HCT116 (cell line): Measurements from ENCODE around the gene EYA4. TPM values are rescaled to one million over a fixed set of nuclear protein-coding genes. Genes with fewer than 3 reads are reported as not detected.

Experiments used
- ATAC-seq: fragments of 200-7000 bp; cut with Tn5 transposase; 2 replicates; pipeline ENCODE4 v1.9.1; 2020; ENCODE audit warnings: mild to moderate bottlenecking, moderate library complexity
- BruUV-seq: library from RNA; stranded (reverse); fragments of 400-500 nt; replicated peaks from 2 replicates; lab custom pipeline; 2021; lab: Mats Ljungman, UMichigan
- CTCF ChIA-PET: fragments of 300-600 bp; sonication (Branson Sonifier 250); formaldehyde crosslinking; loops from one replicate; lab custom pipeline; 2021; ENCODE audit warnings: antibody characterized with exemption; lab: Charles Lee
- POLR2A ChIA-PET: fragments of 300-600, 350-600 bp; sonication (Branson Sonifier 250); formaldehyde crosslinking; loops from one replicate; lab custom pipeline; 2021; ENCODE audit warnings: antibody characterized with exemption; lab: Charles Lee
- RAD21 ChIA-PET, 2 experiments: fragments of 300-600 bp; sonication (Branson Sonifier 250); formaldehyde crosslinking; loops; one replicate each; lab custom pipeline; 2023; ENCODE audit warnings: low total read pairs in 2 of 2; ENCODE audit not compliant: uncharacterized antibody in 2 of 2, unreplicated experiment in 2 of 2, low non-redundant PET in 1 of 2; lab: Charles Lee
- DNase-seq: peaks from one replicate; pipeline ENCODE4 v3.0.0-alpha.2; 2010; ENCODE audit warnings: low read depth, low spot score
- H2AFZ ChIP-seq: fragments of 200-600 bp; shearing (Covaris generic), sonication (generic); 2 replicates; pipeline ENCODE4 v1.6.1; 2017; ENCODE audit warnings: low read depth, mixed run types, mixed read lengths, antibody characterized with exemption, low read length; ENCODE audit not compliant: poor library complexity, severe bottlenecking
- H3K27ac ChIP-seq: 2 replicates; pipeline ENCODE4 v1.5.1; 2012; ENCODE audit warnings: low read depth, low read length
- H3K27me3 ChIP-seq: fragments of 200-600 bp; sonication (generic); 2 replicates; pipeline ENCODE4 v1.6.1; 2016; ENCODE audit warnings: mixed run types, low read length, mixed read lengths; ENCODE audit not compliant: insufficient read depth
- H3K36me3 ChIP-seq, 2 experiments: fragments of 200-500 bp in 1 of 2; fragments of 200-600 bp in 1 of 2; sonication (Bioruptor generic) in 1 of 2; sonication (generic) in 1 of 2; 2 replicates each; pipeline versions ENCODE4 v1.5.1 to v1.6.1; 2014 to 2016; ENCODE audit warnings: low read length in 2 of 2, inconsistent platforms in 1 of 2, mixed read lengths in 1 of 2, mixed run types in 1 of 2; ENCODE audit not compliant: insufficient read depth in 2 of 2, control insufficient read depth in 1 of 2
- H3K4me1 ChIP-seq, 2 experiments: fragments of 200-600 bp in 1 of 2; sonication (generic) in 1 of 2; 2 replicates each; pipeline versions ENCODE4 v1.5.1 to v1.6.1; 2012 to 2017; ENCODE audit warnings: low read length in 2 of 2, inconsistent platforms in 1 of 2, mild to moderate bottlenecking in 1 of 2, mixed read lengths in 1 of 2, mixed run types in 1 of 2, moderate library complexity in 1 of 2; ENCODE audit not compliant: insufficient read depth in 2 of 2, control insufficient read depth in 1 of 2
- H3K4me2 ChIP-seq: fragments of 200-600 bp; sonication (generic); 2 replicates; pipeline ENCODE4 v1.6.1; 2017; ENCODE audit warnings: mixed run types, low read length, mixed read lengths
- H3K4me3 ChIP-seq, 2 experiments: fragments of 200-600 bp in 1 of 2; sonication (generic) in 1 of 2; replicated peaks in 1 of 2; 2 replicates each; pipeline ENCODE4 v1.5.1; 2011 to 2016; ENCODE audit warnings: low read length in 2 of 2, control low read depth in 1 of 2, low read depth in 1 of 2, mild to moderate bottlenecking in 1 of 2, mixed read lengths in 1 of 2, mixed run types in 1 of 2
- H3K79me2 ChIP-seq: fragments of 200-600 bp; sonication (generic); 2 replicates; pipeline ENCODE4 v1.6.1; 2017; ENCODE audit warnings: mild to moderate bottlenecking, mixed run types, low read length, moderate library complexity, mixed read lengths; ENCODE audit not compliant: insufficient read depth
- H3K9ac ChIP-seq: fragments of 200-600 bp; sonication (generic); 2 replicates; pipeline ENCODE4 v1.6.1; 2016; ENCODE audit warnings: low read length, mixed read lengths
- H3K9me2 ChIP-seq: fragments of 200-600 bp; sonication (generic), shearing (Covaris generic); 2 replicates; pipeline ENCODE4 v1.6.1; 2017; ENCODE audit warnings: mixed run types, mild to moderate bottlenecking, moderate library complexity; ENCODE audit not compliant: insufficient read depth
- H3K9me3 ChIP-seq, 2 experiments: fragments of 200-500 bp in 1 of 2; fragments of 200-600 bp in 1 of 2; sonication (Bioruptor generic) in 1 of 2; sonication (generic) in 1 of 2; 2 replicates each; pipeline ENCODE4 v1.6.1; 2014 to 2017; ENCODE audit warnings: low read length in 2 of 2, mixed read lengths in 2 of 2, inconsistent platforms in 1 of 2, low read depth in 1 of 2, mild to moderate bottlenecking in 1 of 2, mixed run types in 1 of 2, moderate library complexity in 1 of 2; ENCODE audit not compliant: control insufficient read depth in 1 of 2, insufficient read depth in 1 of 2
- H4K20me1 ChIP-seq: fragments of 200-600 bp; sonication (generic), shearing (Covaris generic); 2 replicates; pipeline ENCODE4 v1.6.1; 2017; ENCODE audit warnings: mixed run types, mild to moderate bottlenecking, moderate library complexity; ENCODE audit not compliant: insufficient read depth
- CBX3 ChIP-seq: IDR thresholded peaks from 2 replicates; pipeline ENCODE4 v1.6.1; 2012; ENCODE audit warnings: low read depth
- CEBPB ChIP-seq: IDR thresholded peaks from 2 replicates; pipeline ENCODE4 v1.6.1; 2012; ENCODE audit warnings: low read depth
- ELF1 ChIP-seq: IDR thresholded peaks from 2 replicates; pipeline ENCODE4 v1.6.1; 2012; ENCODE audit warnings: low read depth, borderline replicate concordance
- EZH2phosphoT487 ChIP-seq: fragments of 200-600 bp; IDR thresholded peaks from 2 replicates; pipeline ENCODE4 v1.6.1; 2018; ENCODE audit warnings: antibody characterized with exemption, borderline replicate concordance
- JUND ChIP-seq: IDR thresholded peaks from 2 replicates; pipeline ENCODE4 v1.6.1; 2012
- POLR2A ChIP-seq: IDR thresholded peaks from 2 replicates; pipeline ENCODE4 v1.7.0; 2011; ENCODE audit warnings: borderline replicate concordance; ENCODE audit not compliant: insufficient read depth, insufficient read length; ENCODE audit errors: extremely low read depth
- RAD21 ChIP-seq: IDR thresholded peaks from 2 replicates; pipeline ENCODE4 v1.6.1; 2012; ENCODE audit warnings: low read depth, mild to moderate bottlenecking
- SIN3A ChIP-seq: IDR thresholded peaks from 2 replicates; pipeline ENCODE4 v1.6.1; 2012; ENCODE audit warnings: low read depth
- SP1 ChIP-seq: IDR thresholded peaks from 2 replicates; pipeline ENCODE4 v1.6.1; 2012; ENCODE audit warnings: low read depth
- SRF ChIP-seq: IDR thresholded peaks from 2 replicates; pipeline ENCODE4 v1.6.1; 2012; ENCODE audit warnings: low read depth
- ZFX ChIP-seq: fragments of 450-650 bp; IDR thresholded peaks from 2 replicates; pipeline ENCODE4 v1.6.1; 2017
- ZNF274 ChIP-seq: fragments of 200-500 bp; sonication (Bioruptor generic); IDR thresholded peaks from 2 replicates; pipeline ENCODE4 v1.6.1; 2014; ENCODE audit warnings: mild to moderate bottlenecking, low read depth, low read length, inconsistent platforms
- intact Hi-C: fragments of 100-400 bp; cut with micrococcal nuclease; formaldehyde crosslinking; loops from 2 replicates; pipeline ENCODE4 v1.10.0; 2022
- total RNA-seq: library from RNA; stranded (reverse); gene quantifications from one replicate; pipeline ENCODE4 v1.2.1, GENCODE V29; 2021; ENCODE audit not compliant: unreplicated experiment
- TF ChIP-seq, protein P1 (sequence below): IDR thresholded peaks from 2 replicates; pipeline ENCODE4 v1.6.1; 2012
- TF ChIP-seq, protein P2 (sequence below): IDR thresholded peaks from 2 replicates; pipeline ENCODE4 v1.6.1; 2012
- TF ChIP-seq, protein P3 (sequence below), 3 experiments: fragments of 200-600 bp in 1 of 3; sonication (generic) in 1 of 3; IDR thresholded peaks in 2 of 3; conservative IDR thresholded peaks in 1 of 3; 2 replicates each; pipeline ENCODE4 v1.5.1; 2012 to 2017; ENCODE audit warnings: low read depth in 2 of 3, low read length in 2 of 3, antibody characterized with exemption in 1 of 3, borderline replicate concordance in 1 of 3, control low read depth in 1 of 3, mild to moderate bottlenecking in 1 of 3, mixed read lengths in 1 of 3, mixed run types in 1 of 3, moderate library complexity in 1 of 3; ENCODE audit not compliant: insufficient read depth in 1 of 3
- TF ChIP-seq, protein P4 (sequence below): IDR thresholded peaks from 2 replicates; pipeline ENCODE4 v1.6.1; 2011; ENCODE audit warnings: mild to moderate bottlenecking, low read length, moderate library complexity; ENCODE audit not compliant: insufficient replicate concordance; ENCODE audit errors: extremely low read depth
- TF ChIP-seq, protein P5 (sequence below): IDR thresholded peaks from 2 replicates; pipeline ENCODE4 v1.6.1; 2012; ENCODE audit warnings: low read depth

Gene EYA4
- total RNA-seq, 1 experiment from 2014 or later: not detected

DNA sequence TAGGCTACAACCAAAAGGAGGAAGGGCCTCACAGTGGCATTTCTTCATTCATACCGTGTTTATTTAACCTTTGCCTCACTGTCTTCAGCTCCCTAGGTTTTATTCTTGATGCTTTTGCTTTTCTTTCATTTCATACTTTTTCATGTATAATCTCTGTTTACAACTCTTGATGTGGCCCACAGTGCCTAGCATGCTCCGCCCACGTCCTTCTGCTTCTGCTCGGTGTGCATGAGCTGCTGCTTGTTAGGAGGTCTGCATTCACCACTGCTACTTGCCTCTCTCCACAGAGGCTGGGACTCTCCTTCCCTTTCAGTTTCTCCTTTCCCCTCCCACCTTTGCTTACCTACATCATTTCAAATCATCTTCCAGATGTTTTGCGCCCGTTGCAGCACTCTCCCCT is 147.6 kb downstream of the EYA4 start:
- Histone ChIP-seq H2AFZ (no peak overlapping the region), H3K9me2 (no peaks in the 10 kb centered on the region), H4K20me1 (no peaks in the 10 kb centered on the region), H3K36me3 (no peaks in the 10 kb centered on the region), H3K4me2 (no peak overlapping the region), H3K27me3 (peaks cover 14% of the 10 kb centered on the region; the same call in 1 of the 2 replicates), H3K27ac (no peak overlapping the region), H3K4me1 (no peaks in the 10 kb centered on the region), H3K9me3 (no peaks in the 10 kb centered on the region), H3K4me3 (no peak overlapping the region), H3K79me2 (no peaks in the 10 kb centered on the region), H3K9ac (no peak overlapping the region)
- no peak for DNase-seq
- intact Hi-C loops: no loop called here
- RAD21 ChIA-PET: no interaction called here
- ATAC-seq: no peak
- POLR2A ChIA-PET: no interaction called here
- no TSS peak for BruUV-seq
- TF ChIP-seq SIN3A (no peak), ZFX (no peak), SRF (no peak), CEBPB (no peak), CBX3 (no peak), ELF1 (no peak), ZNF274 (no peak), JUND (no peak), RAD21 (no peak), SP1 (no peak), EZH2phosphoT487 (no peak), POLR2A (no peak)
- TF ChIP-seq, protein P1, sequence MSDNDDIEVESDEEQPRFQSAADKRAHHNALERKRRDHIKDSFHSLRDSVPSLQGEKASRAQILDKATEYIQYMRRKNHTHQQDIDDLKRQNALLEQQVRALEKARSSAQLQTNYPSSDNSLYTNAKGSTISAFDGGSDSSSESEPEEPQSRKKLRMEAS: no peak
- TF ChIP-seq, protein P2, sequence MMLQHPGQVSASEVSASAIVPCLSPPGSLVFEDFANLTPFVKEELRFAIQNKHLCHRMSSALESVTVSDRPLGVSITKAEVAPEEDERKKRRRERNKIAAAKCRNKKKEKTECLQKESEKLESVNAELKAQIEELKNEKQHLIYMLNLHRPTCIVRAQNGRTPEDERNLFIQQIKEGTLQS: no peak
- TF ChIP-seq, protein P3, sequence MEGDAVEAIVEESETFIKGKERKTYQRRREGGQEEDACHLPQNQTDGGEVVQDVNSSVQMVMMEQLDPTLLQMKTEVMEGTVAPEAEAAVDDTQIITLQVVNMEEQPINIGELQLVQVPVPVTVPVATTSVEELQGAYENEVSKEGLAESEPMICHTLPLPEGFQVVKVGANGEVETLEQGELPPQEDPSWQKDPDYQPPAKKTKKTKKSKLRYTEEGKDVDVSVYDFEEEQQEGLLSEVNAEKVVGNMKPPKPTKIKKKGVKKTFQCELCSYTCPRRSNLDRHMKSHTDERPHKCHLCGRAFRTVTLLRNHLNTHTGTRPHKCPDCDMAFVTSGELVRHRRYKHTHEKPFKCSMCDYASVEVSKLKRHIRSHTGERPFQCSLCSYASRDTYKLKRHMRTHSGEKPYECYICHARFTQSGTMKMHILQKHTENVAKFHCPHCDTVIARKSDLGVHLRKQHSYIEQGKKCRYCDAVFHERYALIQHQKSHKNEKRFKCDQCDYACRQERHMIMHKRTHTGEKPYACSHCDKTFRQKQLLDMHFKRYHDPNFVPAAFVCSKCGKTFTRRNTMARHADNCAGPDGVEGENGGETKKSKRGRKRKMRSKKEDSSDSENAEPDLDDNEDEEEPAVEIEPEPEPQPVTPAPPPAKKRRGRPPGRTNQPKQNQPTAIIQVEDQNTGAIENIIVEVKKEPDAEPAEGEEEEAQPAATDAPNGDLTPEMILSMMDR (IDR thresholded peaks at IDR 0.05 in 2 of 3, conservative IDR thresholded peaks at IDR 0.05 in 1 of 3; ENCODE audit: borderline replicate concordance in 1 of 3, insufficient read depth in 1 of 3, low read depth in 2 of 3, low read length in 2 of 3): no peak
- TF ChIP-seq, protein P4, sequence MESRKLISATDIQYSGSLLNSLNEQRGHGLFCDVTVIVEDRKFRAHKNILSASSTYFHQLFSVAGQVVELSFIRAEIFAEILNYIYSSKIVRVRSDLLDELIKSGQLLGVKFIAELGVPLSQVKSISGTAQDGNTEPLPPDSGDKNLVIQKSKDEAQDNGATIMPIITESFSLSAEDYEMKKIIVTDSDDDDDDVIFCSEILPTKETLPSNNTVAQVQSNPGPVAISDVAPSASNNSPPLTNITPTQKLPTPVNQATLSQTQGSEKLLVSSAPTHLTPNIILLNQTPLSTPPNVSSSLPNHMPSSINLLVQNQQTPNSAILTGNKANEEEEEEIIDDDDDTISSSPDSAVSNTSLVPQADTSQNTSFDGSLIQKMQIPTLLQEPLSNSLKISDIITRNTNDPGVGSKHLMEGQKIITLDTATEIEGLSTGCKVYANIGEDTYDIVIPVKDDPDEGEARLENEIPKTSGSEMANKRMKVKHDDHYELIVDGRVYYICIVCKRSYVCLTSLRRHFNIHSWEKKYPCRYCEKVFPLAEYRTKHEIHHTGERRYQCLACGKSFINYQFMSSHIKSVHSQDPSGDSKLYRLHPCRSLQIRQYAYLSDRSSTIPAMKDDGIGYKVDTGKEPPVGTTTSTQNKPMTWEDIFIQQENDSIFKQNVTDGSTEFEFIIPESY: no peak
- TF ChIP-seq, protein P5, sequence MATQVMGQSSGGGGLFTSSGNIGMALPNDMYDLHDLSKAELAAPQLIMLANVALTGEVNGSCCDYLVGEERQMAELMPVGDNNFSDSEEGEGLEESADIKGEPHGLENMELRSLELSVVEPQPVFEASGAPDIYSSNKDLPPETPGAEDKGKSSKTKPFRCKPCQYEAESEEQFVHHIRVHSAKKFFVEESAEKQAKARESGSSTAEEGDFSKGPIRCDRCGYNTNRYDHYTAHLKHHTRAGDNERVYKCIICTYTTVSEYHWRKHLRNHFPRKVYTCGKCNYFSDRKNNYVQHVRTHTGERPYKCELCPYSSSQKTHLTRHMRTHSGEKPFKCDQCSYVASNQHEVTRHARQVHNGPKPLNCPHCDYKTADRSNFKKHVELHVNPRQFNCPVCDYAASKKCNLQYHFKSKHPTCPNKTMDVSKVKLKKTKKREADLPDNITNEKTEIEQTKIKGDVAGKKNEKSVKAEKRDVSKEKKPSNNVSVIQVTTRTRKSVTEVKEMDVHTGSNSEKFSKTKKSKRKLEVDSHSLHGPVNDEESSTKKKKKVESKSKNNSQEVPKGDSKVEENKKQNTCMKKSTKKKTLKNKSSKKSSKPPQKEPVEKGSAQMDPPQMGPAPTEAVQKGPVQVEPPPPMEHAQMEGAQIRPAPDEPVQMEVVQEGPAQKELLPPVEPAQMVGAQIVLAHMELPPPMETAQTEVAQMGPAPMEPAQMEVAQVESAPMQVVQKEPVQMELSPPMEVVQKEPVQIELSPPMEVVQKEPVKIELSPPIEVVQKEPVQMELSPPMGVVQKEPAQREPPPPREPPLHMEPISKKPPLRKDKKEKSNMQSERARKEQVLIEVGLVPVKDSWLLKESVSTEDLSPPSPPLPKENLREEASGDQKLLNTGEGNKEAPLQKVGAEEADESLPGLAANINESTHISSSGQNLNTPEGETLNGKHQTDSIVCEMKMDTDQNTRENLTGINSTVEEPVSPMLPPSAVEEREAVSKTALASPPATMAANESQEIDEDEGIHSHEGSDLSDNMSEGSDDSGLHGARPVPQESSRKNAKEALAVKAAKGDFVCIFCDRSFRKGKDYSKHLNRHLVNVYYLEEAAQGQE: no peak
- CTCF ChIA-PET: no interaction called here
